Tibial nerve (tissue), 4 donors: ENCODE measurements around the gene CEP85.

ENCODE experiments used
- EP300 ChIP-seq, 2 donors: sonication (generic); formaldehyde crosslinking; IDR thresholded peaks; one replicate each; pipeline ENCODE4 v1.6.1; 2017; ENCODE audit warnings: antibody characterized with exemption in 2 of 2, mild to moderate bottlenecking in 1 of 2
- POLR2A ChIP-seq, 2 donors: fragments of 450-650 bp; IDR thresholded peaks; one replicate each; pipeline ENCODE4 v1.6.1; 2017; ENCODE audit warnings: antibody characterized with exemption in 2 of 2, mild to moderate bottlenecking in 2 of 2, moderate library complexity in 2 of 2
- TF ChIP-seq, protein P1 (sequence below), 5 experiments: fragments of 200-600 bp in 3 of 5; fragments of 450-650 bp in 2 of 5; sonication (generic) in 3 of 5; IDR thresholded peaks; one replicate each; pipeline ENCODE4 v1.5.1; 2016 to 2019; ENCODE audit warnings: antibody characterized with exemption in 5 of 5, mild to moderate bottlenecking in 3 of 5, moderate library complexity in 2 of 5

DNA sequence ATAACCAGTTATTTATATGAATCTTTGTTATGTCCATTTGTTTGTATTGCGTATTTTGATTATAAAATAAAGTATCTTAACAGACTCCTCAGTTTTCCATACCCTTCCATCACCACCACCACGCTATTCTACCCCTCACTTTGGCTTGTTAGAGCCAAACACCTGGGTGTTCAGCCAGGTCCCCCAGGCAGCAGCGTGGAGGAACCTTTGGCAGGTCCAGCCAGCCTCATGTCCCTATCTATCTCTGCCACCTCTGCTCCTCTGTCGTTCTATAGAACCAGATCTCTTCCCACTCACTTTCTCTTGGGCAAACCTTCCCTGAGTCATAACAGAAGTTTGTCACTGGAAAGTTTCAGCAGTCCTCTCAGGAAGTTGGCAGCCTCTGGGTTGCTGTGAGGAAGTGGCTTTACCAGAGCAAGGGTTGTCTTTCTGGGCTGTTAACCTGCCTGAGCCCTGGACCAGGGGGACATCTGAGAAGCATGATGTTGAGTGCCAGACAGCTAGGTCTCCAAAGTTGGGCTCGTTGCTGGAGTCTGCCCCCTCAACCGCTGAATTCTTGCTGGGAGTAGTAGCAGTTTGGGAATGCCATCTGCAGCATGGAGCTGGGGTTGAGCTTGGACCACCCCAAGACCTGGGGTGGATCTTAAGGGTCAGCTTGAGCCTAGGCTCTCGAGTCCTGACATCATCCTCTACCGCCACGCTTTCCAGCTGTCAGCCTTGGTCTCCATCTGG, 44.9 kb downstream of the CEP85 start:
- TF ChIP-seq, protein P1, sequence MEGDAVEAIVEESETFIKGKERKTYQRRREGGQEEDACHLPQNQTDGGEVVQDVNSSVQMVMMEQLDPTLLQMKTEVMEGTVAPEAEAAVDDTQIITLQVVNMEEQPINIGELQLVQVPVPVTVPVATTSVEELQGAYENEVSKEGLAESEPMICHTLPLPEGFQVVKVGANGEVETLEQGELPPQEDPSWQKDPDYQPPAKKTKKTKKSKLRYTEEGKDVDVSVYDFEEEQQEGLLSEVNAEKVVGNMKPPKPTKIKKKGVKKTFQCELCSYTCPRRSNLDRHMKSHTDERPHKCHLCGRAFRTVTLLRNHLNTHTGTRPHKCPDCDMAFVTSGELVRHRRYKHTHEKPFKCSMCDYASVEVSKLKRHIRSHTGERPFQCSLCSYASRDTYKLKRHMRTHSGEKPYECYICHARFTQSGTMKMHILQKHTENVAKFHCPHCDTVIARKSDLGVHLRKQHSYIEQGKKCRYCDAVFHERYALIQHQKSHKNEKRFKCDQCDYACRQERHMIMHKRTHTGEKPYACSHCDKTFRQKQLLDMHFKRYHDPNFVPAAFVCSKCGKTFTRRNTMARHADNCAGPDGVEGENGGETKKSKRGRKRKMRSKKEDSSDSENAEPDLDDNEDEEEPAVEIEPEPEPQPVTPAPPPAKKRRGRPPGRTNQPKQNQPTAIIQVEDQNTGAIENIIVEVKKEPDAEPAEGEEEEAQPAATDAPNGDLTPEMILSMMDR (IDR thresholded peaks at IDR 0.05): no peak
- no peak for TF ChIP-seq POLR2A (IDR thresholded peaks at IDR 0.05)
- peak in 1 of 2 donors; percentile 18 for TF ChIP-seq EP300 (IDR thresholded peaks at IDR 0.05)
